Measurements from ENCODE around the gene MRC2.
A peak's percentile ranks its signal among the peaks of the same experiment; 100 is the strongest.
"Not testable (repeated sequence)": the region's sequence is repeated elsewhere in the genome, so short reads cannot be mapped to it uniquely, and the experiment has no call there.

Gene MRC2

GRCh38 chr17:62597920-62598319 is 29.6 kb upstream of the MRC2 start:
- peak; percentile 80 for DNase-seq (ENCODE audit: low read depth)
- TF ChIP-seq CTCF (conservative IDR thresholded peaks at IDR 0.05; ENCODE audit: control insufficient read depth, insufficient read depth, low read depth, low read length): no peak
- no peak overlapping the region for H3K4me3 ChIP-seq (ENCODE audit: control insufficient read depth, low read depth, low read length)

GRCh38 chr17:62599964-62600657 is 27.4 kb upstream of the MRC2 start:
- no peak overlapping the region for H3K4me3 ChIP-seq (ENCODE audit: control insufficient read depth, low read depth, low read length)
- no peak for DNase-seq (ENCODE audit: low read depth)
- TF ChIP-seq CTCF (conservative IDR thresholded peaks at IDR 0.05; ENCODE audit: control insufficient read depth, insufficient read depth, low read depth, low read length): no peak

GRCh38 chr17:62600805-62601204 is 26.7 kb upstream of the MRC2 start:
- TF ChIP-seq CTCF (conservative IDR thresholded peaks at IDR 0.05; ENCODE audit: control insufficient read depth, insufficient read depth, low read depth, low read length): no peak
- no peak for DNase-seq (ENCODE audit: low read depth)
- H3K4me3 ChIP-seq (ENCODE audit: control insufficient read depth, low read depth, low read length): no peak overlapping the region

GRCh38 chr17:62601471-62601870 is 26.0 kb upstream of the MRC2 start:
- H3K4me3 ChIP-seq (ENCODE audit: control insufficient read depth, low read depth, low read length): no peak overlapping the region
- TF ChIP-seq CTCF (conservative IDR thresholded peaks at IDR 0.05; ENCODE audit: control insufficient read depth, insufficient read depth, low read depth, low read length): peak; percentile 41
- peak; percentile 49 for DNase-seq (ENCODE audit: low read depth)

GRCh38 chr17:62603783-62604182 is 23.7 kb upstream of the MRC2 start:
- DNase-seq (ENCODE audit: low read depth); H3K4me3 ChIP-seq (ENCODE audit: control insufficient read depth, low read depth, low read length): not testable (repeated sequence)

- DNase-seq (ENCODE audit: low read depth): no peak
- no peak for TF ChIP-seq CTCF (conservative IDR thresholded peaks at IDR 0.05; ENCODE audit: control insufficient read depth, insufficient read depth, low read depth, low read length)
- no peak overlapping the region for H3K4me3 ChIP-seq (ENCODE audit: control insufficient read depth, low read depth, low read length)
Observed at GRCh38 chr17:62605588-62605987, 21.9 kb upstream of the MRC2 start.

GRCh38 chr17:62611292-62611691 is 16.2 kb upstream of the MRC2 start:
- no peak for TF ChIP-seq CTCF (conservative IDR thresholded peaks at IDR 0.05; ENCODE audit: control insufficient read depth, insufficient read depth, low read depth, low read length)
- no peak overlapping the region for H3K4me3 ChIP-seq (ENCODE audit: control insufficient read depth, low read depth, low read length)
- no peak for DNase-seq (ENCODE audit: low read depth)

Data from fibroblast of mammary gland (primary cell).